ENCODE results near the gene CPA4. TPM values are rescaled to one million over a fixed set of nuclear protein-coding genes. Genes with fewer than 3 reads are reported as not detected.

Gene CPA4
- total RNA-seq, 4 donors from 2014 or later = 44.4 to 107 (median 66.1) TPM

- peak in 1 of 2 donors; percentile 43 for DNase-seq (ENCODE audit: low spot score in 2 of 2)
- intact Hi-C loops (cut with DNase I; ENCODE audit: low total_unique reads) = no loop called here
- WGBS, 2 donors = 51 to 57% methylated on average over 3 of the region's 3 CpGs
- TF ChIP-seq, protein P1, sequence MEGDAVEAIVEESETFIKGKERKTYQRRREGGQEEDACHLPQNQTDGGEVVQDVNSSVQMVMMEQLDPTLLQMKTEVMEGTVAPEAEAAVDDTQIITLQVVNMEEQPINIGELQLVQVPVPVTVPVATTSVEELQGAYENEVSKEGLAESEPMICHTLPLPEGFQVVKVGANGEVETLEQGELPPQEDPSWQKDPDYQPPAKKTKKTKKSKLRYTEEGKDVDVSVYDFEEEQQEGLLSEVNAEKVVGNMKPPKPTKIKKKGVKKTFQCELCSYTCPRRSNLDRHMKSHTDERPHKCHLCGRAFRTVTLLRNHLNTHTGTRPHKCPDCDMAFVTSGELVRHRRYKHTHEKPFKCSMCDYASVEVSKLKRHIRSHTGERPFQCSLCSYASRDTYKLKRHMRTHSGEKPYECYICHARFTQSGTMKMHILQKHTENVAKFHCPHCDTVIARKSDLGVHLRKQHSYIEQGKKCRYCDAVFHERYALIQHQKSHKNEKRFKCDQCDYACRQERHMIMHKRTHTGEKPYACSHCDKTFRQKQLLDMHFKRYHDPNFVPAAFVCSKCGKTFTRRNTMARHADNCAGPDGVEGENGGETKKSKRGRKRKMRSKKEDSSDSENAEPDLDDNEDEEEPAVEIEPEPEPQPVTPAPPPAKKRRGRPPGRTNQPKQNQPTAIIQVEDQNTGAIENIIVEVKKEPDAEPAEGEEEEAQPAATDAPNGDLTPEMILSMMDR (IDR thresholded peaks at IDR 0.05) = no peak
- no peak for TF ChIP-seq POLR2A (IDR thresholded peaks at IDR 0.05)
- no peak overlapping the region for H3K4me3 ChIP-seq (ENCODE audit: low read depth, poor library complexity, severe bottlenecking)
Observed at GRCh38 chr7:130371046-130371445, 78.1 kb downstream of the CPA4 start.

DNA sequence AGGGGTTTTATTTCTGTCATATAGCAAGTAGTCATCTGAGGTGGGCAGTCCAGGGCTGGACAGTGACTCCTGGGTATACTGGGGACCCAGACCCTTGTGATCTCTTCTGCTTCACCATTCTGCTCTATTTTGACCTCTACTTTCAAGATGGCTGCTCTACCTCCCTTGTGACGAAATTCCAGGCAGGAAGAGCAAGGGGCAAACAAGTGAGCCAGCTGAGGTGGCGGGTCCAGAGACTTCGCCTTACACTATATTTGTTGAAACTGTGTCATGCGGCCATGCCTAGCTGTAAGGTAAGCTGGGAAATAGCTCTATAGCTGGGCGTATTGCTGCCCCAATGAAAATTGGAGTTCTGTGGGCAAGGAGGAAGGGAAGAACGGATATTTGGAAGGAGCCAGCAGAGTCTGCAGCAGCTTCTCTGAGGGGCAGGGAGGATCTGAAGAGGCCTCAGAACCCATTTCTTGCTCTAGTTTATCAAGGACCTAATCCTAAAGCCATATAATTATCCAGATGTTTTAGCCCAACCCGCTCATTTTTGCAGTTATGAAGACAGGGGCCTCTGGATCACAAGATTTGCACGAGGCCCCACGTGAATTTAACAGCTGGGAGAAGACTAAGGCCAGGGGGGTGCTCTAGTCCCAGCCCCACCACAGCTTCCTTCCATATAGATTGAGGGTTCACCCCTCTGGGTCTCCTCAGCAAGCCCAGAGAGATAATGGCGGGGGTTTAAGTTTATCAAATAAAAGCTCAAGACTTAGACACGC is 79.6 kb downstream of the CPA4 start:
- no peak for DNase-seq (ENCODE audit: low spot score in 2 of 2)
- WGBS, 2 donors = 88 to 91% methylated on average over 11 of the region's 11 CpGs
- H3K4me3 ChIP-seq (ENCODE audit: low read depth, poor library complexity, severe bottlenecking) = no peak overlapping the region
- TF ChIP-seq, protein P1 (IDR thresholded peaks at IDR 0.05) = no peak
- TF ChIP-seq POLR2A (IDR thresholded peaks at IDR 0.05) = no peak
- intact Hi-C loops (cut with DNase I; ENCODE audit: low total_unique reads) = no loop called here

Other genes with a start within 250 kb of the CPA4 start
- gene ZC3HC1, start 241.8 kb upstream of the CPA4 start, total RNA-seq = 1 to 10 TPM; 3.7 to 9.8 (median 5.6) TPM
- gene KLHDC10, start 222.6 kb upstream of the CPA4 start, total RNA-seq = 10 to 100 TPM; 13.5 to 27.4 (median 21.3) TPM
- 10 to 100 TPM in 2 of 4 donors, 1 to 10 TPM in 2; 8.0 to 12.7 (median 9.7) TPM for gene TMEM209, start 87.8 kb upstream of the CPA4 start, total RNA-seq
- not detected for gene SSMEM1, start 85.3 kb upstream of the CPA4 start, total RNA-seq
- gene CPA2, start 26.3 kb upstream of the CPA4 start, total RNA-seq = under 1 TPM in 1 of 4 donors, not detected in 3; 0.16 TPM
- not detected for gene CPA5, start 51.7 kb downstream of the CPA4 start, total RNA-seq
- gene CPA1, start 87.3 kb downstream of the CPA4 start, total RNA-seq = 1 to 10 TPM in 1 of 4 donors, not detected in 3; 1.8 TPM
- 1 to 10 TPM; 1.6 to 6.6 (median 3.0) TPM for gene CEP41, start 147.9 kb downstream of the CPA4 start, total RNA-seq
- 1 to 10 TPM in 3 of 4 donors, under 1 TPM in 1; 0.79 to 6.8 (median 4.9) TPM for gene MEST, start 198.9 kb downstream of the CPA4 start, total RNA-seq

Measured in lower leg skin (tissue), 4 donors.